K562 (cell line): ENCODE measurements around the gene TMIGD2. TPM values are rescaled to one million over a fixed set of nuclear protein-coding genes. Genes with fewer than 3 reads are reported as not detected.

Experiments used
- ATF6 ChIP-seq: sonication (generic); formaldehyde crosslinking; IDR thresholded peaks from 2 replicates; pipeline ENCODE4 v1.4.0; 2020; ENCODE audit warnings: mild to moderate bottlenecking, missing genetic modification reagents
- CAMTA2 ChIP-seq: fragments of 250-450 bp; sonication (Bioruptor Pico); conservative IDR thresholded peaks from 2 replicates; pipeline ENCODE4 v1.5.1; 2022
- EP300 ChIP-seq: IDR thresholded peaks from 2 replicates; pipeline ENCODE4 v1.6.1; 2012; ENCODE audit warnings: low read length, improper control_type of control experiment
- FOSL1 ChIP-seq: fragments of 200-800 bp; sonication (Bioruptor generic); conservative IDR thresholded peaks from 2 replicates; pipeline ENCODE4 v1.6.1; 2016; ENCODE audit warnings: missing genetic modification characterization, missing compliant biosample characterization
- GTF2F1 ChIP-seq: IDR thresholded peaks from 2 replicates; pipeline ENCODE4 v1.6.1; 2011; ENCODE audit warnings: low read depth, low read length, improper control_type of control experiment
- KLF13 ChIP-seq: fragments of 450-650 bp; IDR thresholded peaks from 2 replicates; pipeline ENCODE4 v1.6.1; 2016; ENCODE audit warnings: missing genetic modification characterization, low read depth, mild to moderate bottlenecking, missing compliant biosample characterization, moderate library complexity, borderline replicate concordance
- THAP7 ChIP-seq: fragments of 250-450 bp; sonication (Bioruptor Pico); IDR thresholded peaks from 2 replicates; pipeline ENCODE4 v1.5.0; 2021
- ZNF41 ChIP-seq: fragments of 250-450 bp; sonication (Bioruptor Pico); conservative IDR thresholded peaks from 2 replicates; pipeline ENCODE4 v1.4.0; 2020; ENCODE audit warnings: mild to moderate bottlenecking
- ZNF449 ChIP-seq: fragments of 250-450 bp; sonication (Bioruptor Pico); IDR thresholded peaks from 2 replicates; pipeline ENCODE4 v1.8.0; 2022; ENCODE audit warnings: moderate library complexity, mild to moderate bottlenecking, inconsistent platforms
- polyA plus RNA-seq, 8 experiments: library from polyadenylated mRNA; depleted of rRNA in 4 of 8; stranded (reverse) in 5 of 8; unstranded in 3 of 8; fragments of >200 nt; fragmentation: Nextera tagmentation in 2 of 8; fragmentation: Illumina TruSeq in 1 of 8; extraction: Ambion mirVana in 2 of 8; extraction: Trizol in 1 of 8; gene quantifications; 2 replicates each; pipeline versions ENCODE4 v1.2.1 to v1.2.3, GENCODE V29; 2011 to 2014; ENCODE audit warnings: inconsistent platforms in 1 of 8, missing spikeins in 1 of 8
- total RNA-seq, 7 experiments: library from RNA; depleted of rRNA in 6 of 7; stranded (reverse); fragments of >200 nt in 6 of 7; fragmentation: Illumina TruSeq in 2 of 7; extraction: Trizol in 2 of 7; gene quantifications; 2 replicates each; pipeline versions ENCODE4 v1.2.1 to v1.2.3, GENCODE V29; 2011 to 2021; ENCODE audit warnings: low replicate concordance in 1 of 7
- TF ChIP-seq, protein P1 (sequence below): fragments of 250-450 bp; sonication (Bioruptor Pico); IDR thresholded peaks from 2 replicates; pipeline ENCODE4 v1.8.0; 2022; ENCODE audit warnings: inconsistent platforms

Gene TMIGD2
- total and polyA plus RNA-seq, 9 of the 15 experiments (the other 6 are each of a cell fraction or from before 2014, with no cell fraction given), result not detected

GRCh38 chr19:4246767-4247593 lies 55.2 kb downstream of the TMIGD2 start, which contains the start of gene YJU2 (continued):
- TF ChIP-seq ATF6 (CRISPR knock-in tag), result no peak
- TF ChIP-seq ZNF41 (CRISPR knock-in tag), result no peak
- TF ChIP-seq GTF2F1, result no peak
- TF ChIP-seq, protein P1, sequence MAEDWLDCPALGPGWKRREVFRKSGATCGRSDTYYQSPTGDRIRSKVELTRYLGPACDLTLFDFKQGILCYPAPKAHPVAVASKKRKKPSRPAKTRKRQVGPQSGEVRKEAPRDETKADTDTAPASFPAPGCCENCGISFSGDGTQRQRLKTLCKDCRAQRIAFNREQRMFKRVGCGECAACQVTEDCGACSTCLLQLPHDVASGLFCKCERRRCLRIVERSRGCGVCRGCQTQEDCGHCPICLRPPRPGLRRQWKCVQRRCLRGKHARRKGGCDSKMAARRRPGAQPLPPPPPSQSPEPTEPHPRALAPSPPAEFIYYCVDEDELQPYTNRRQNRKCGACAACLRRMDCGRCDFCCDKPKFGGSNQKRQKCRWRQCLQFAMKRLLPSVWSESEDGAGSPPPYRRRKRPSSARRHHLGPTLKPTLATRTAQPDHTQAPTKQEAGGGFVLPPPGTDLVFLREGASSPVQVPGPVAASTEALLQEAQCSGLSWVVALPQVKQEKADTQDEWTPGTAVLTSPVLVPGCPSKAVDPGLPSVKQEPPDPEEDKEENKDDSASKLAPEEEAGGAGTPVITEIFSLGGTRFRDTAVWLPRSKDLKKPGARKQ (CRISPR knock-in tag), result no peak
- no peak for TF ChIP-seq KLF13
- no peak; the same call in 1 of the 2 replicates for TF ChIP-seq THAP7 (CRISPR knock-in tag)
- no peak; the same call in 1 of the 2 replicates for TF ChIP-seq EP300
- no peak for TF ChIP-seq ZNF449 (CRISPR knock-in tag)
- TF ChIP-seq CAMTA2 (CRISPR knock-in tag), result no peak
- peak; percentile 75 for TF ChIP-seq FOSL1 (tag)
